Activated CD4-positive, alpha-beta T cell treated with anti-CD3 and anti-CD28 coated beads, Interleukin-2, Interleukin-6, amounts not matched to agents 100 ng/mL and 50 ng/mL, durations not matched to agents 16 hours and 8 hours (primary cell): Measurements from ENCODE around the gene MPLKIP.
A peak's percentile ranks its signal among the peaks of the same experiment; 100 is the strongest.
"Not testable (repeated sequence)": the region's sequence is repeated elsewhere in the genome, so short reads cannot be mapped to it uniquely, and the experiment has no call there.

ENCODE experiments used
- DNase-seq: peaks from one replicate; pipeline ENCODE4 v3.0.0-alpha.2; 2020

MPLKIP gene

GRCh38 chr7:40134428-40135316 lies at the start of gene MPLKIP, which contains the start of gene SUGCT:
MPLKIP (minus strand) TSS chr7:40134622; CDS start chr7:40134567, 55 bp downstream.
SUGCT (plus strand) TSS chr7:40135005.
- peak; percentile 87 for DNase-seq

- DNase-seq = no peak
These were observed 48.0 kb upstream of the MPLKIP start for GRCh38 chr7:40182452-40182851.

- DNase-seq = no peak
These were observed 42.6 kb upstream of the MPLKIP start for GRCh38 chr7:40177071-40177470.

- DNase-seq = no peak
These were observed 41.5 kb upstream of the MPLKIP start for GRCh38 chr7:40175725-40176510.

- DNase-seq = not testable (repeated sequence)
These were observed 40.8 kb upstream of the MPLKIP start for GRCh38 chr7:40175256-40175655.

GRCh38 chr7:40173121-40173520 lies 38.7 kb upstream of the MPLKIP start:
- DNase-seq = not testable (repeated sequence)

GRCh38 chr7:40168266-40168665 lies 33.8 kb upstream of the MPLKIP start:
- DNase-seq = not testable (repeated sequence)

GRCh38 chr7:40167291-40167690 lies 32.9 kb upstream of the MPLKIP start:
- DNase-seq = no peak

- DNase-seq = no peak
These were observed 30.8 kb upstream of the MPLKIP start for GRCh38 chr7:40165216-40165615.

GRCh38 chr7:40162516-40162915 lies 28.1 kb upstream of the MPLKIP start:
- DNase-seq = no peak

GRCh38 chr7:40156988-40157387 lies 22.6 kb upstream of the MPLKIP start:
- DNase-seq = no peak

GRCh38 chr7:40151504-40151903 lies 17.1 kb upstream of the MPLKIP start:
- DNase-seq = no peak

- no peak for DNase-seq
These were observed 14.2 kb upstream of the MPLKIP start for GRCh38 chr7:40148671-40149070.

- not testable (repeated sequence) for DNase-seq
These were observed 13.8 kb upstream of the MPLKIP start for GRCh38 chr7:40148247-40148580.

- no peak for DNase-seq
These were observed 13.2 kb upstream of the MPLKIP start for GRCh38 chr7:40147371-40148246.

- DNase-seq = not testable (repeated sequence)
These were observed 11.2 kb upstream of the MPLKIP start for GRCh38 chr7:40145596-40146130.

GRCh38 chr7:40141916-40142315 lies 7.5 kb upstream of the MPLKIP start:
- DNase-seq = not testable (repeated sequence)

GRCh38 chr7:40139891-40140290 lies 5.5 kb upstream of the MPLKIP start:
- not testable (repeated sequence) for DNase-seq

- DNase-seq = no peak
These were observed 4.6 kb upstream of the MPLKIP start for GRCh38 chr7:40138973-40139372.

GRCh38 chr7:40137563-40137962 lies 3.1 kb upstream of the MPLKIP start:
- no peak for DNase-seq

- peak; percentile 10 for DNase-seq
These were observed 842 bp upstream of the MPLKIP start for GRCh38 chr7:40135317-40135610.

- DNase-seq = peak; percentile 29
These were observed 628 bp downstream of the MPLKIP start for GRCh38 chr7:40133561-40134427.
